Heart left ventricle (tissue), 16 donors: ENCODE data around the gene PNPO. TPM values are rescaled to one million over a fixed set of nuclear protein-coding genes. Genes with fewer than 3 reads are reported as not detected.

ENCODE experiments used
- ATAC-seq, 4 donors: fragments of 200-7000 bp; cut with Tn5 transposase; one replicate each; pipeline ENCODE4 v1.9.1; 2020 to 2022; ENCODE audit warnings: moderate library complexity in 4 of 4, mild to moderate bottlenecking in 3 of 4, moderate number of reproducible peaks in 1 of 4
- DNase-seq, 5 donors: peaks; one replicate each; pipeline ENCODE4 v3.0.0-alpha.2; 2020
- H3K27ac ChIP-seq, 12 donors: fragments of 200-600 bp; sonication (generic) in 4 of 12; one replicate each; pipeline versions ENCODE4 v1.5.0 to v1.8.0; 2016 to 2022; ENCODE audit warnings: mild to moderate bottlenecking in 2 of 12
- H3K27me3 ChIP-seq, 9 donors: fragments of 200-600 bp; sonication (generic) in 2 of 9; one replicate each; pipeline versions ENCODE4 v1.5.1 to v1.8.0; 2016 to 2022; ENCODE audit warnings: mild to moderate bottlenecking in 3 of 9
- H3K36me3 ChIP-seq, 9 donors: fragments of 200-600 bp; sonication (generic) in 2 of 9; one replicate each; pipeline versions ENCODE4 v1.5.0 to v1.8.0; 2018 to 2022; ENCODE audit warnings: mild to moderate bottlenecking in 2 of 9
- H3K4me1 ChIP-seq, 12 donors: fragments of 200-600 bp; sonication (generic) in 4 of 12; one replicate each; pipeline versions ENCODE4 v1.5.0 to v1.8.0; 2016 to 2022; ENCODE audit warnings: mild to moderate bottlenecking in 3 of 12
- H3K4me3 ChIP-seq, 12 donors: fragments of 200-600 bp; sonication (generic) in 4 of 12; one replicate each; pipeline versions ENCODE4 v1.5.0 to v1.8.0; 2017 to 2022; ENCODE audit warnings: mild to moderate bottlenecking in 9 of 12, moderate library complexity in 4 of 12
- H3K9me3 ChIP-seq, 12 donors: fragments of 200-600 bp; sonication (generic) in 4 of 12; one replicate each; pipeline versions ENCODE4 v1.5.0 to v1.8.0; 2016 to 2022; ENCODE audit warnings: mild to moderate bottlenecking in 1 of 12
- POLR2A ChIP-seq, 2 donors: fragments of 450-650 bp; IDR thresholded peaks; one replicate each; pipeline ENCODE4 v1.6.1; 2017; ENCODE audit warnings: antibody characterized with exemption in 2 of 2, mild to moderate bottlenecking in 2 of 2, moderate library complexity in 2 of 2
- WGBS, 4 donors: extraction: QIAGEN DNeasy Blood & Tissue Kit in 2 of 4; methylation state at CpG; one replicate each; pipeline versions ENCODE4 v1.1.5 to v1.1.7; 2013 to 2018; 5-methylcytosine and 5-hydroxymethylcytosine counted together
- intact Hi-C, 10 donors: fragments of 100-400 bp; cut with DNase I; formaldehyde crosslinking; loops; one replicate each; pipeline versions ENCODE4 v1.11.1 to v1.14.2; 2022
- polyA plus RNA-seq, 2 donors: library from polyadenylated mRNA; stranded (reverse); fragments of 200-250 nt; gene quantifications; one replicate each; pipeline ENCODE4 v1.2.3, GENCODE V29; 2013
- total RNA-seq, 9 donors: library from RNA; depleted of rRNA in 2 of 9; stranded (reverse); fragments of >200 nt in 2 of 9; fragmentation: NEBNext Ultra II Directional in 3 of 9; extraction: Animal tissue kit (Norgen Biotek cat#: 25700) in 3 of 9; gene quantifications; one replicate each; pipeline versions ENCODE4 v1.1.0 to v1.2.4, GENCODE V29; 2016 to 2023
- TF ChIP-seq, protein P1 (sequence below), 12 donors: fragments of 200-600 bp; sonication (generic) in 4 of 12; IDR thresholded peaks; one replicate each; pipeline versions ENCODE4 v1.5.0 to v1.8.0; 2018 to 2022; ENCODE audit warnings: antibody characterized with exemption in 12 of 12, mild to moderate bottlenecking in 5 of 12
- donor health status: ischemic (EF 13 %, LVEDD 7.1; RV severe dilation, severe dysfunction).
- donor health status: healthy with polysubstance abuse.
- donor health status: DM: no; HTN: yes; CAD: no.
- donor health status: DM: no; HTN: no; CAD: no.
- donor health status: ischemic (EF 25% LVEDD 6.9; RV normal size, moderate dysfunction).
- donor health status: ischemic (EF 25% LVEDD 5.7; RV mildly dilated, moderate dysfunction).
- donor health status: healthy.
- donor health status: DM: yes; HTN: yes; CAD: no.
- donor health status: ischemic (EF 35%, LVEDD 5.7; RV mildly dilated, moderate dysfunction).
- donor health status: nonischemic (EF 11% LVEDD 7.7; RV severe dilation, severe dysfunction).
- donor health status: DM: yes; HTN: yes; CAD: no.
- donor health status: PGD.
- donor health status: ischemic (EF 29% LVEDD 5.4; RV normal size, mild dysfunction).
- donor health status: nonischemic (EF 23%, LVEDD 6.1; RV moderate dilation, normal function).

The PNPO gene
- total and polyA plus RNA-seq, 11 donors: 12.6 to 45.0 (median 29.7) TPM

DNA sequence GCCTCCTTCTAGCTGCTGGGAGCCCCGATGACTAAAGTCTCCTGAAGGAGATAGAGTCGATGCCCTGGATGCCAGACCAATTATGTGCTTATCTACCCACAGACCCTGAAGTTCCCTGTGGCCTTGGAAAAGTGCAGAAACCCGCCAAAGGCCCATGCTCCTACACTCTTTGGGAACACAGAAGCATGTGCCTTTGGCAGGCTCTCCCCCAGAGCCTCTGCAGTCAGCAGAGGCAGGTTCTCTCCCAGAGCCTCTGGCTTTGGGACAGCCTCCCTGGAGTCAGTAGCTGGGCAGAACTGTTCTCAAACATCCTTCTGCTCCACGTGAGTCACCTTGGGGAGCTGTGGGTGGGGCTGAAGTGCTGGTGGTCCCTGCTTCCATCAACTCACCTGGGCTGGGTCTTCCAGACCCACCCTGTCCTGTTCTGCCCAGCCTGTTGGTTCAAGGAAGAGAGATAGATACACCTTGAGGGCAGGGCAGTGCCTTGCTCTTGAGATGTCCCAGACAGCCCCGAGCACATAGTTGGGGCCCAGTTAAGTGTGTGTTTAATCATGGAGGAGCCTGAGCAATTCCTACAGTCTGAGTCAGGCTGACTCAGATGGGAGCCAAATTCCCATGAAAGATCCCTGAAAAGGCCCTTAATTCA, 26.4 kb downstream of the PNPO start:
- no peak overlapping the region for H3K4me3 ChIP-seq
- WGBS, 4 donors: 39 to 63% (median 45%) methylated on average over 5 of the region's 5 CpGs
- DNase-seq: no peak
- H3K27me3 ChIP-seq: no peaks in the 10 kb centered on the region
- H3K36me3 ChIP-seq: no peaks in the 10 kb centered on the region
- H3K4me1 ChIP-seq: peaks cover 0 to 20% (median 14%) of the 10 kb centered on the region in 12 donors
- no peaks in the 10 kb centered on the region for H3K9me3 ChIP-seq
- intact Hi-C loops: loop anchor here in 1 of 10 donors (5.0 kb wide), 1 partner anchor 125 kb away; the partner anchor contains the start of gene SCRN2
- no peak for ATAC-seq
- H3K27ac ChIP-seq: no peak overlapping the region
- no peak for TF ChIP-seq POLR2A (IDR thresholded peaks at IDR 0.05)
- TF ChIP-seq, protein P1, sequence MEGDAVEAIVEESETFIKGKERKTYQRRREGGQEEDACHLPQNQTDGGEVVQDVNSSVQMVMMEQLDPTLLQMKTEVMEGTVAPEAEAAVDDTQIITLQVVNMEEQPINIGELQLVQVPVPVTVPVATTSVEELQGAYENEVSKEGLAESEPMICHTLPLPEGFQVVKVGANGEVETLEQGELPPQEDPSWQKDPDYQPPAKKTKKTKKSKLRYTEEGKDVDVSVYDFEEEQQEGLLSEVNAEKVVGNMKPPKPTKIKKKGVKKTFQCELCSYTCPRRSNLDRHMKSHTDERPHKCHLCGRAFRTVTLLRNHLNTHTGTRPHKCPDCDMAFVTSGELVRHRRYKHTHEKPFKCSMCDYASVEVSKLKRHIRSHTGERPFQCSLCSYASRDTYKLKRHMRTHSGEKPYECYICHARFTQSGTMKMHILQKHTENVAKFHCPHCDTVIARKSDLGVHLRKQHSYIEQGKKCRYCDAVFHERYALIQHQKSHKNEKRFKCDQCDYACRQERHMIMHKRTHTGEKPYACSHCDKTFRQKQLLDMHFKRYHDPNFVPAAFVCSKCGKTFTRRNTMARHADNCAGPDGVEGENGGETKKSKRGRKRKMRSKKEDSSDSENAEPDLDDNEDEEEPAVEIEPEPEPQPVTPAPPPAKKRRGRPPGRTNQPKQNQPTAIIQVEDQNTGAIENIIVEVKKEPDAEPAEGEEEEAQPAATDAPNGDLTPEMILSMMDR (IDR thresholded peaks at IDR 0.05): no peak

DNA sequence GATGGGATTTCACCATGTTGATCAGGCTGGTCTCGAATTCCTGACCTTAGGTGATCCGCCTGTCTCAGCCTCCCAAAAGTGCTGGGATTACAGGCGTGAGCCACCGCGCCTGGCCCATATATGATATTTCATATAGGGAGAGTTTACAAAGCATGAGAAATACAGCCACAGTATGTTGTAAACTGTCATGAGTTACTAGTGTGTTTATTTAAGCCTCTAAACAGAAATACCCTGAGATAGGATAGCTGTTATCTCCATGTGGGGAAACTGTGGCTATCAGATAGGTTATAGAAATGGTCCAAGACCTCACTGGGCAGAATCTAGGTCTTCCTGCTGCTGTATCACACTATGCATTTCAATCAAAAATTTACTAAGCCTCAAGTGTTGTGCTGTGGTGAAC, 27.5 kb downstream of the PNPO start:
- TF ChIP-seq POLR2A (IDR thresholded peaks at IDR 0.05): no peak
- TF ChIP-seq, protein P1 (IDR thresholded peaks at IDR 0.05): no peak
- ATAC-seq (no peak), DNase-seq (no peak)
- Histone ChIP-seq H3K36me3 (peaks cover 0 to 10% (median 3%) of the 10 kb centered on the region in 9 donors), H3K27ac (no peak overlapping the region), H3K27me3 (no peaks in the 10 kb centered on the region), H3K4me1 (peaks cover 0 to 24% (median 14%) of the 10 kb centered on the region in 12 donors), H3K4me3 (no peak overlapping the region), H3K9me3 (no peaks in the 10 kb centered on the region)
- 94 to 97% (median 96%) methylated on average over 5 of the region's 5 CpGs for WGBS, 4 donors
- intact Hi-C loops: loop anchor here in 1 of 10 donors (5.0 kb wide), 1 partner anchor 127 kb away; the partner anchor contains the start of gene SCRN2

DNA sequence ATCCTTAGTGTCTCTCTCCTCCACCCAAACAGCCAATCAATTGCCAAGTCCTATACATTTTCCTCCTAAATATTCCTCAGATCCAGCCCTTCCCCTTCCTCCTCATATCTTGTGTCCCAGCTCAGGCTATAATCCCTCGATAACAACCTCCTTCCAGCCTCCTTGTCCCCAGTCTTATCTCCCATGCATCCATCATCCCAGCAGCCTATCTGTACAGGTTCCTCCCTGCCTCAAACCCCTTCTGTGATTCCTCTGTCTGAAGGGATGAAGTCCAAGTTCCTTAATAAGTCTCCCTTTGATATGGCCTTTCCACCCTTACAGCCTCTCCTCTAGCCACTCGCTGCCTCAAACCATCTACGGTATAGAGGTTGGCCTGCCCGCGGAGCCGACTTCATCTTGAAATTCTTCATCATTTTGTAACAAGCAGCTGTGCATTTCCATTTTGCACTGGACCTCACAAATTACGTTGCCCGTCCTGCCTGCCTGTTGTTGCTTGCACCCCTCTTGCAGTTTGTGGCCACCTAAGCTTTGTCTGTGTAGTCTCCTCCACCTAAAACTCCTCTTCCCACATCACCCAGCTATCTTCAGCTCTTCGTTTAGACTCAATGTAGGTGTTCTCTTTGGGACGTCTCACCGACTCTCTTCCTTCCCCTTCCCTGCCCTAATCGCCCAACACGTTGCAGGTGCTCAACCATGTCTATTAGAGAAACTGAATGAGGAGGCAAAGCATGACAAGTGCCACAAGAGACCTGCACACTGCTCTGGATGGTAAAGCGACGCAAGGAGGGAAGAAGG, 28.8 kb downstream of the PNPO start:
- H3K27me3 ChIP-seq: no peaks in the 10 kb centered on the region
- H3K4me3 ChIP-seq: peak overlapping the region in 10 of 12 donors; percentile 9 to 97 (median 86)
- no peak for ATAC-seq
- TF ChIP-seq POLR2A (IDR thresholded peaks at IDR 0.05): no peak
- TF ChIP-seq, protein P1 (IDR thresholded peaks at IDR 0.05): no peak
- no peaks in the 10 kb centered on the region for H3K9me3 ChIP-seq
- peaks cover 0 to 23% (median 16%) of the 10 kb centered on the region in 9 donors for H3K36me3 ChIP-seq
- no peak for DNase-seq
- H3K4me1 ChIP-seq: peaks cover 0 to 24% (median 14%) of the 10 kb centered on the region in 12 donors
- 39 to 46% (median 42%) methylated on average over 15 of the region's 15 CpGs for WGBS, 4 donors
- peak overlapping the region in 3 of 12 donors; percentile 7 to 47 (median 21) for H3K27ac ChIP-seq
- intact Hi-C loops: loop anchor here (1.0 to 10.0 kb wide), 11 partner anchors 21 to 129 kb away; partner anchors contain the start of genes SCRN2 (in 8 of the 10) and SP2 (in 6 of the 10)
